ENCODE results near the gene MN1.

Gene MN1

GRCh38 chr22:27729246-27729645 is 72.3 kb downstream of the MN1 start:
- Histone ChIP-seq H3K9me2 (replicated peaks; ENCODE audit: insufficient read depth, low read length) (no peaks in the 10 kb centered on the region), H3K4me3 (ENCODE audit: insufficient read depth, low read length, poor library complexity, severe bottlenecking) (no peak overlapping the region), H3K9me3 (ENCODE audit: insufficient read depth, low read length) (no peaks in the 10 kb centered on the region), H4K20me1 (ENCODE audit: low read depth, low read length) (no peaks in the 10 kb centered on the region), H2AFZ (ENCODE audit: low read depth, low read length, severe bottlenecking) (no peak overlapping the region), H3K27me3 (ENCODE audit: low read length) (no peaks in the 10 kb centered on the region), H3K36me3 (ENCODE audit: low read length) (no peaks in the 10 kb centered on the region), H3K9ac (ENCODE audit: low read length) (no peak overlapping the region), H3K79me2 (ENCODE audit: insufficient read depth, low read length) (no peaks in the 10 kb centered on the region), H3K27ac (ENCODE audit: low read depth, low read length) (no peak overlapping the region), H3K4me2 (ENCODE audit: low read depth, low read length, poor library complexity, severe bottlenecking) (no peak overlapping the region), H3F3A (ENCODE audit: insufficient read depth) (no peaks in the 10 kb centered on the region)
- TF ChIP-seq, protein P1, sequence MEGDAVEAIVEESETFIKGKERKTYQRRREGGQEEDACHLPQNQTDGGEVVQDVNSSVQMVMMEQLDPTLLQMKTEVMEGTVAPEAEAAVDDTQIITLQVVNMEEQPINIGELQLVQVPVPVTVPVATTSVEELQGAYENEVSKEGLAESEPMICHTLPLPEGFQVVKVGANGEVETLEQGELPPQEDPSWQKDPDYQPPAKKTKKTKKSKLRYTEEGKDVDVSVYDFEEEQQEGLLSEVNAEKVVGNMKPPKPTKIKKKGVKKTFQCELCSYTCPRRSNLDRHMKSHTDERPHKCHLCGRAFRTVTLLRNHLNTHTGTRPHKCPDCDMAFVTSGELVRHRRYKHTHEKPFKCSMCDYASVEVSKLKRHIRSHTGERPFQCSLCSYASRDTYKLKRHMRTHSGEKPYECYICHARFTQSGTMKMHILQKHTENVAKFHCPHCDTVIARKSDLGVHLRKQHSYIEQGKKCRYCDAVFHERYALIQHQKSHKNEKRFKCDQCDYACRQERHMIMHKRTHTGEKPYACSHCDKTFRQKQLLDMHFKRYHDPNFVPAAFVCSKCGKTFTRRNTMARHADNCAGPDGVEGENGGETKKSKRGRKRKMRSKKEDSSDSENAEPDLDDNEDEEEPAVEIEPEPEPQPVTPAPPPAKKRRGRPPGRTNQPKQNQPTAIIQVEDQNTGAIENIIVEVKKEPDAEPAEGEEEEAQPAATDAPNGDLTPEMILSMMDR (IDR thresholded peaks at IDR 0.05; ENCODE audit: insufficient read depth, low read length, poor library complexity, severe bottlenecking): no peak
- no peak for TF ChIP-seq EZH2phosphoT487 (conservative IDR thresholded peaks at IDR 0.05; ENCODE audit: low read length)

- Histone ChIP-seq H3K9me3 (ENCODE audit: insufficient read depth, low read length) (no peaks in the 10 kb centered on the region), H3K36me3 (ENCODE audit: low read length) (no peaks in the 10 kb centered on the region), H3K79me2 (ENCODE audit: insufficient read depth, low read length) (no peaks in the 10 kb centered on the region), H3K27ac (ENCODE audit: low read depth, low read length) (no peak overlapping the region), H3F3A (ENCODE audit: insufficient read depth) (no peaks in the 10 kb centered on the region), H4K20me1 (ENCODE audit: low read depth, low read length) (no peaks in the 10 kb centered on the region), H2AFZ (ENCODE audit: low read depth, low read length, severe bottlenecking) (no peak overlapping the region), H3K27me3 (ENCODE audit: low read length) (no peaks in the 10 kb centered on the region), H3K4me2 (ENCODE audit: low read depth, low read length, poor library complexity, severe bottlenecking) (no peak overlapping the region), H3K9ac (ENCODE audit: low read length) (no peak overlapping the region), H3K9me2 (replicated peaks; ENCODE audit: insufficient read depth, low read length) (no peaks in the 10 kb centered on the region), H3K4me3 (ENCODE audit: insufficient read depth, low read length, poor library complexity, severe bottlenecking) (no peak overlapping the region)
- TF ChIP-seq, protein P1 (IDR thresholded peaks at IDR 0.05; ENCODE audit: insufficient read depth, low read length, poor library complexity, severe bottlenecking): no peak
- no peak for TF ChIP-seq EZH2phosphoT487 (conservative IDR thresholded peaks at IDR 0.05; ENCODE audit: low read length)
Observed at GRCh38 chr22:27727673-27728451, 73.7 kb downstream of the MN1 start.

DNA sequence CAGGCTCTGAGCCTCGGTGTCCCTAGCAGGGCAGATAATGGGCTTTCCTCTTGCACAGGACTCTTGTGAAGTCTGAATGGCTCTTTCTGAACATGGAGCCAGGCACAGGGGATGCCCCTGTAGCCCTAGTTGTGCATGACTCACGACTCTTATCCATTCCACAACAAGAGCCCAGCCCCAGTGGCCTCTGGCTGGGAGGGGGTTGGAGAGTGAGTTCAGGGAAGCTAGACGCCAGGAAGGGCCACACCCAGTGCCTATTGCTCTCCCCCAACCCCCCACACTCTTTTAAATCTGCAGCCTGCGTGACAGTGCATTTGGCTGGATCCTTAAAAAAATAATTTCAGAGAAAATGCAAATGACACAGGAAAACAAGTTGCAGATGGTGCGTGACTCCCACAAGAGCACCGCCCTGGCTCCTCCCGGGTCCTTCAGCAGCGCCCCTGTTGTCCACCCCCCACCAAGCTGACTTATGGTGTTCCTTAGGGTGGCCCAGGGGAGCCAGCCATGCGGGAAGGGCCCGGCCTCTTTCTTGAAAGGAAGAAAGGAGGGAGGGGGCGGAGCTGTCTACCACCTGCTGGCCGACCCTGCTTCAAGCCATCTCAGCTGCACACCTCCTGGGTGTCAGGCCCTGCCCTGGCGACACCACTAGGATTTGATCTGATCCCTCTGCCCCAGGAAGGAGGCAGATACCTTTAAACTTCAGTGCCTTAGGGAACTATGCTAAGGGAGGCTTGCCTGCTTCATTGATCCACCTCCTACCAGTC is 74.7 kb downstream of the MN1 start:
- H3F3A ChIP-seq (ENCODE audit: insufficient read depth): no peaks in the 10 kb centered on the region
- no peak overlapping the region for H2AFZ ChIP-seq (ENCODE audit: low read depth, low read length, severe bottlenecking)
- H3K36me3 ChIP-seq (ENCODE audit: low read length): no peaks in the 10 kb centered on the region
- no peak overlapping the region for H3K9ac ChIP-seq (ENCODE audit: low read length)
- TF ChIP-seq, protein P1 (IDR thresholded peaks at IDR 0.05; ENCODE audit: insufficient read depth, low read length, poor library complexity, severe bottlenecking): no peak
- no peak for TF ChIP-seq EZH2phosphoT487 (conservative IDR thresholded peaks at IDR 0.05; ENCODE audit: low read length)
- no peaks in the 10 kb centered on the region for H3K79me2 ChIP-seq (ENCODE audit: insufficient read depth, low read length)
- H3K4me2 ChIP-seq (ENCODE audit: low read depth, low read length, poor library complexity, severe bottlenecking): no peak overlapping the region
- H3K9me2 ChIP-seq (replicated peaks; ENCODE audit: insufficient read depth, low read length): no peaks in the 10 kb centered on the region
- no peak overlapping the region for H3K4me3 ChIP-seq (ENCODE audit: insufficient read depth, low read length, poor library complexity, severe bottlenecking)
- H4K20me1 ChIP-seq (ENCODE audit: low read depth, low read length): no peaks in the 10 kb centered on the region
- no peak overlapping the region for H3K27ac ChIP-seq (ENCODE audit: low read depth, low read length)
- H3K9me3 ChIP-seq (ENCODE audit: insufficient read depth, low read length): no peaks in the 10 kb centered on the region
- H3K27me3 ChIP-seq (ENCODE audit: low read length): no peaks in the 10 kb centered on the region

Measured in SU-DHL-6 (cell line).